NCI-H1092 (cell line): ENCODE measurements around the gene EDNRA.

ENCODE experiments used
- DNase-seq: peaks from one replicate; lab custom pipeline; 2025; lab: John Stamatoyannopoulos, UW

EDNRA gene

GRCh38 chr4:147498031-147498660 is 17.2 kb downstream of the EDNRA start:
- no peak for DNase-seq

- no peak for DNase-seq
Measured at GRCh38 chr4:147508346-147508745, 27.4 kb downstream of the EDNRA start.

GRCh38 chr4:147509386-147509785 is 28.5 kb downstream of the EDNRA start:
- no peak for DNase-seq

GRCh38 chr4:147510962-147511668 is 30.2 kb downstream of the EDNRA start:
- DNase-seq: no peak

GRCh38 chr4:147513091-147513490 is 32.2 kb downstream of the EDNRA start:
- DNase-seq: no peak

- no peak for DNase-seq
Measured at GRCh38 chr4:147513952-147514351, 33.1 kb downstream of the EDNRA start.

- DNase-seq: no peak
Measured at GRCh38 chr4:147515220-147515936, 34.5 kb downstream of the EDNRA start.

- DNase-seq: no peak
Measured at GRCh38 chr4:147516133-147516532, 35.2 kb downstream of the EDNRA start.

GRCh38 chr4:147518086-147518485 is 37.2 kb downstream of the EDNRA start:
- DNase-seq: no peak

GRCh38 chr4:147518846-147519767 is 38.2 kb downstream of the EDNRA start:
- DNase-seq: peak; percentile 0

GRCh38 chr4:147524601-147525000 is 43.7 kb downstream of the EDNRA start:
- no peak for DNase-seq

GRCh38 chr4:147525494-147526271 is 44.8 kb downstream of the EDNRA start:
- no peak for DNase-seq

GRCh38 chr4:147526272-147526654 is 45.4 kb downstream of the EDNRA start:
- no peak for DNase-seq

- DNase-seq: no peak
Measured at GRCh38 chr4:147528054-147528453, 47.2 kb downstream of the EDNRA start.

GRCh38 chr4:147530134-147530533 is 49.2 kb downstream of the EDNRA start:
- DNase-seq: no peak

- no peak for DNase-seq
Measured at GRCh38 chr4:147530723-147531122, 49.8 kb downstream of the EDNRA start.

GRCh38 chr4:147532896-147533295 is 52.0 kb downstream of the EDNRA start:
- DNase-seq: no peak

- no peak for DNase-seq
Measured at GRCh38 chr4:147533331-147533730, 52.4 kb downstream of the EDNRA start.

GRCh38 chr4:147535124-147535523 is 54.2 kb downstream of the EDNRA start:
- no peak for DNase-seq

GRCh38 chr4:147538711-147539110 is 57.8 kb downstream of the EDNRA start:
- DNase-seq: no peak

GRCh38 chr4:147539959-147540358 is 59.1 kb downstream of the EDNRA start:
- DNase-seq: no peak
